GM18909 (cell line): ENCODE measurements around the gene RBM47.

Source experiments
- ATAC-seq: cut with Tn5 transposase; IDR thresholded peaks from one replicate; pipeline ENCODE4 v1.9.1; 2021; ENCODE audit warnings: mild to moderate bottlenecking; ENCODE audit not compliant: unreplicated experiment, poor library complexity

Gene RBM47

GRCh38 chr4:40626183-40626990, 3.3 kb downstream of the RBM47 start:
- no peak for ATAC-seq

DNA sequence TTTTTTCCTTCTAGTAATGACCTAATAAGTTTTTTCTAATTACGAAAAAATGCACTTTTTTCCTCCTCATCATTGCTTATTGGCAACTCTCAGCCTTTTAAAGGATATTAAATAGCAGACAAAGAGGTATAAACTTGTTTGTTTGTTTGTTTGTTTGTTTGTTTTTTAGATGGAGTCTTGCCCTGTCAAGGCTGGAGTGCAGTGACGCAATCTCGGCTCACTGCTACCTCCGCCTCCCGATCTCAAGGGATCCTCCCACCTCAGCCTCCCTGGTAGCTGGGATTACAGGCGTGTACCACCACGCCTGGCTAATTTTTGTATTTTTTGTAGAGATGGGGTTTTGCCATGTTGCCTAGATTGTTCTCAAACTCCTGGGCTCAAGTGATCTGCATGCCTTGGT, 6.0 kb downstream of the RBM47 start:
- no peak for ATAC-seq

GRCh38 chr4:40622913-40623312, 6.8 kb downstream of the RBM47 start:
- peak; percentile 49 for ATAC-seq

- peak; percentile 67 for ATAC-seq
Measured at GRCh38 chr4:40621592-40622512, 7.8 kb downstream of the RBM47 start.

- ATAC-seq = no peak
Measured at GRCh38 chr4:40621229-40621591, 8.5 kb downstream of the RBM47 start.

- ATAC-seq = no peak
Measured at GRCh38 chr4:40619600-40619999, 10.1 kb downstream of the RBM47 start.

DNA sequence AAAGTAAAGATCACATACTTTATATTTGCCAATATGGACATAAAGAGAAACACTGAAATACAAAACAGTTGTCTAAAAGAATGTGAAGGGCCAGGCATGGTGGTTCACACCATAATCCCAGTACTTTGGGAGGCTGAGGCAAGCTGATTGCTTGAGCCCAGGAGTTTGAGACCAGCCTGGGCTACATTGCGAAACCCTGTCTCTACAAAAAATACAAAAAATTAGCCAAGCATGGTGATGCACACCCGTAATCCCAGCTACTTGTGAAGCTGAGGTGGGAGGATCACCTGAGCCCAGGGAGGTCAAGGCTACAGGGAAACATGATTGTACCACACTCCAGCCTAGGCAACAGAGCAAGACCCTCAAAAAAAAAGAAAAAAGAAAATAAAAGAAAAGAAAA, 11.8 kb downstream of the RBM47 start:
- no peak for ATAC-seq

GRCh38 chr4:40614031-40614430, 15.6 kb downstream of the RBM47 start:
- ATAC-seq = no peak

DNA sequence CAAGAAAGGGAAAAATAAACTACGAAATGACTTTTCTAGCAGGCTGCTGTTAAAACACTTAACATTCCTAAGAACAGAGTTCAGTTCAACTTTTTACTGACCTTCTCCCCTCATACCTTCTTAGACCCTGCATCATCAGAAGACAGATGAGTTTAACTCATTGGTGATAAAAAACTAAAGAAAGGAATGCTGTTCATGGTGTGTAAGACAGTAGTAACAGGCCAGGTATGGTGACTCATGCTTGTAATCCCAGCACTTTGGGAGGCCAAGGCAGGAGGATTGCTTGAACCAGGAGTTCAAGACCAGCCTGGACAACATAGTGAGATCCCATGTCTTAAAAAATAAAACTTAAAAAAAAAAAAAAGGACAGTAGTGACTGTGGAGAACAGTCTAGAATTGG, 16.2 kb downstream of the RBM47 start:
- ATAC-seq = no peak

GRCh38 chr4:40612831-40613230, 16.8 kb downstream of the RBM47 start:
- ATAC-seq = no peak

DNA sequence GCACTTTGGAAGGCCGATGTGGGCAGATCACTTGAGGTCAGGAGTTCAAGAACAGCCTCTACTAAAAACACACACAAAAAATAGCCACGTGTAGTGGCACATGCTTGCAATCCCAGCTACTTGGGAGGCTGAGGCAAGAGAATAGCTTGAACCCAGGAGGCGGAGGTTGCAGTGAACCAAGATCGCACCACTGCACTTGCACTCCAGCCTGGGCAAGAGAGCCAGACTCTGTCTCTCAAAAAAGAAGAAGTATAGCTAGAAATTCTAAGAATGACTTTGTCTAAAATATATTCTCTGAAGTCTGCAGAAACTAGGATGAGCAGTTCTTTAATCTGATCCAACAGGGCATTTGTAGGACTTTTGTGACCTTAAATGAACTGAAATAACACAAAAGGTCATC, 17.4 kb downstream of the RBM47 start:
- ATAC-seq = no peak

- ATAC-seq = no peak
Measured at GRCh38 chr4:40608628-40609027, 21.0 kb downstream of the RBM47 start.

DNA sequence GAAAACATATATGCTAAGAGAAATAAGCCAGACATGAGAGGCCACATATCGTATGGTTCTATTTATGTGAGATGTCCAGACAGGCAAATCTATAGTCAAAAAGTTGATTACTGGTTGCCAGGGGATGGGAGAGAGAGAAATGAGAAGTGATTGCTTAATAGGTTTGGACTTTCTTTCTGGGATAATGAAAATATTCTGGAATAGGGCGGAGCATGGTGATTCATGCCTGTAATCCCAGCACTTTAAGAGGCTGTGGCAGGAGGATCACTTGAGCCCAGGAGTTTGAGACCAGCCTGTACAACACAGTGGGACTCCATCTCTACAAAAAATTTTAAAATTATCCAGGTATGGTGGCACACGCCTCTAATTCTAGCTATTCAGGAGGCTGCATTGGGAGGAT, 22.4 kb downstream of the RBM47 start:
- no peak for ATAC-seq

DNA sequence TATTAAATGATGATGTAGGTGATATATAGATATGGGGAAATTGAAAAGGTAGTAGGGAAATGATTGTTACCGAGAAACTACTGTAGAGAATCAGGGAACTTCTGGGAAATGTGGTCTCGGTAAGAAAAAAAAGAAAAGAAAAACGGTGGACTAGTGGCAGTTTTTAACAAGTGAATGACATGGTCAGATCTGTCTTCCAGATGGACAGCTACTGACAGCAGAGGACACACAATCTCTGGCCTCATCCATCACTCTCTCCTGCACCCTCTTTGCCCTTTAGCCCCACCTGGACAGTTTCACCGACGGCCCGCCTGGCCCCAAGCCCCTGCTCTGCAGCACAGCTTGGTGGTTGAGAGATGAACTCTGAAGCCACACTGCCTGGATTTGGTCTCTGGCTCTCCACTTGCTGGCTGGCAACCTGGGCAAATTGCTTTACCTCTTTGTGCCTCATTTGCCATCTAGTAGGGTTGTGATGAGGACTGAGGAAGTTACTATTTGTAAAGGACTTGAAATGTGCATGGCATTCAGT, 23.4 kb downstream of the RBM47 start:
- no peak for ATAC-seq

DNA sequence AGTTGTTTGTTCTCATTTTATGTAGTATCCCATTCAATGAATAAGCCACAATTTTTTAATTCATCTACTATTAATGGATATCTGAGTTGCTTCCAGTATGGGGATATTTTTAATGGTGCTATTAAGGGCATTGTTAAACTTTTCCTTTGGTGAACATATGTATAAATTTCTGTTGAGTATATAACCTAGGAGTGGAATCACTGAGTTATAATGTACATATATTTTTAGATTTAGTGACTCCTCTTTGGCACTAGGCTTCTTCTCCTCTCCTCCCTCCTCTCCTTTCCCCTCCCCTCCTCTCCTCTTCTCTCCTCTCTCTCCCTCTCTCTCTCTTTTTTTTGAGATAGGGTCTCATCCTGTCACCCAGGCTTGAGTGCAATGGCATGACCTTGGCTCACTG, 26.4 kb downstream of the RBM47 start:
- ATAC-seq = no peak

DNA sequence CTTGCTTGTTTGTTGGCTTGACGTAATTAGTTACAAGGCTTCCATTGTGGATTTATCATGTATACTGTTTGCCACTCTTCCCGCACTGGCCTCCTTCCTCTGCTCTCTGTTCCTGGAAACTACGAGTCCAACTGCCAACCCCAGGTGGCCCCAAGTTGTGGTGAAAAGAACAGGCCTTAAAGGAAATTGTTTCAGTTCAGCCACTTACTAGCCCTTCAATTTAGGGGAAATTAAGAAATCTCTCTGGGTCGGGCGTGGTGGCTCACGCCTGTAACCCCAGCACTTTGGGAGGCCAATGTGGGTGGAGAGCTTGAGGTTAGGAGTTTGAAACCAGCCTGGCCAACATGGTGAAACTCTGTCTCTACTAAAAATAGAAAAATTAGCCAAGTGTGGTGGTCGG, 28.0 kb downstream of the RBM47 start:
- ATAC-seq = no peak

DNA sequence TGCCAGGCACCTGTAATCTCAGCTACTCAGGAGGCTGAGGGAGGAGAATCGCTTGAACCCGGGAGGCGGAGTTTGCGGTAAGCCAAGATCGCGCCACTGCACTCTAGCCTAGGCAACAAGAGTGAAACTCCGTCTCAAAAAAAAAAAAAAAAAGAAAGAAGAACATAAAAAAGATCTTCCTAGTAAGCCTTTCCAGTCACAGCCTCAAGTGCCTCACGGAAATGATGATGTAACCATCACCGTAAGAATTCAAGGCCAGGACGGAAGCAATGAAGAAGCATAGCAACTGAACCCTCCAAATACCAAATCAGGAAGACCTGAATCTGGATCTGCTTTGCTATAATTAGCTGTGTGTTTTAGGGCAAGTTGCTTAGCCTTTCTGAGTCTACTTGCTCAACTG, 28.8 kb downstream of the RBM47 start:
- no peak for ATAC-seq

- no peak for ATAC-seq
Measured at GRCh38 chr4:40599431-40599830, 30.2 kb downstream of the RBM47 start.

- ATAC-seq = no peak
Measured at GRCh38 chr4:40596522-40596921, 33.1 kb downstream of the RBM47 start.

DNA sequence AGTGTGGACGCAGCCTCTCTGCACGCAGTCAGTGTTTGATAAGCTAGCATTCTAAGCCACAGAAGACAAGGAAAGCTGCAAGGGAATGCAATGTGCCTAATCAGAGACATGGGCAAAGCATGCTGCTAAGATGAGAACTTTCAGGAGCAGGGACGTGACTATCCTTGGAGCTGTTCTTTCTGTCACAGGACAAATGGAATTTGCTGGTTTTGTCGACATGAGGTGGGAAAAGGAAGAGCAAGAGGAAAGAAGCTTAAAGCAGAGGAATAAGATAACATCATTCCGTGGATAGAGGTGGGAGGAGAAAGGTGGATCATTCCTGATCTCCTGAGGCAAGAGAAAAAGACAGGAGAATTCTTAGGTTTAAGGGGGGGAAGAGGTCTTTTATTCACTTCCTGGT, 33.7 kb downstream of the RBM47 start:
- no peak for ATAC-seq
